Retinal pigment epithelial cell (primary cell): ENCODE results near the gene APOLD1.
"Not testable (repeated sequence)": the region's sequence is repeated elsewhere in the genome, so short reads cannot be mapped to it uniquely, and the experiment has no call there.

Experiments
- DNase-seq: peaks from one replicate; pipeline ENCODE4 v3.0.0-alpha.2; 2010; ENCODE audit warnings: low read depth
- H3K4me3 ChIP-seq: 2 replicates; pipeline ENCODE4 v1.5.1; 2011; ENCODE audit warnings: mild to moderate bottlenecking, low read length, control low read depth, moderate library complexity
- CTCF ChIP-seq: conservative IDR thresholded peaks from 2 replicates; pipeline ENCODE4 v1.5.1; 2011; ENCODE audit warnings: low read depth, low read length, control low read depth, inconsistent platforms

The APOLD1 gene

GRCh38 chr12:12799163-12799920, 13.9 kb downstream of the APOLD1 start:
- H3K4me3 ChIP-seq: no peak overlapping the region
- no peak for TF ChIP-seq CTCF
- no peak for DNase-seq

- no peak overlapping the region for H3K4me3 ChIP-seq
- no peak for TF ChIP-seq CTCF
- no peak for DNase-seq
Measured at GRCh38 chr12:12800406-12801180, 15.1 kb downstream of the APOLD1 start.

- not testable (repeated sequence) for H3K4me3 ChIP-seq
Measured at GRCh38 chr12:12801656-12802055, 16.2 kb downstream of the APOLD1 start.

GRCh38 chr12:12803186-12803585, 17.7 kb downstream of the APOLD1 start:
- H3K4me3 ChIP-seq: no peak overlapping the region
- TF ChIP-seq CTCF: no peak
- peak; percentile 93 for DNase-seq

More at GRCh38 chr12:12801656-12802055, 16.2 kb downstream of the APOLD1 start:
- DNase-seq: not testable (repeated sequence)

GRCh38 chr12:12804011-12804410, 18.6 kb downstream of the APOLD1 start:
- H3K4me3 ChIP-seq: peak overlapping the region; percentile 9
- DNase-seq: no peak

GRCh38 chr12:12804432-12804886, 19.0 kb downstream of the APOLD1 start:
- H3K4me3 ChIP-seq: peak overlapping the region; percentile 9
- DNase-seq: peak; percentile 82
- TF ChIP-seq CTCF: no peak

More at GRCh38 chr12:12804011-12804410, 18.6 kb downstream of the APOLD1 start:
- no peak for TF ChIP-seq CTCF

GRCh38 chr12:12806784-12807516, 21.5 kb downstream of the APOLD1 start:
- TF ChIP-seq CTCF: no peak
- no peak overlapping the region for H3K4me3 ChIP-seq

GRCh38 chr12:12807517-12807903, 22.1 kb downstream of the APOLD1 start:
- not testable (repeated sequence) for DNase-seq, H3K4me3 ChIP-seq

More at GRCh38 chr12:12806784-12807516, 21.5 kb downstream of the APOLD1 start:
- no peak for DNase-seq
